GM18870 (cell line): ENCODE data around the gene ROBO2.

Source experiments
- ATAC-seq: cut with Tn5 transposase; IDR thresholded peaks from one replicate; pipeline ENCODE4 v1.9.1; 2021; ENCODE audit warnings: moderate library complexity; ENCODE audit not compliant: unreplicated experiment

Gene ROBO2

DNA sequence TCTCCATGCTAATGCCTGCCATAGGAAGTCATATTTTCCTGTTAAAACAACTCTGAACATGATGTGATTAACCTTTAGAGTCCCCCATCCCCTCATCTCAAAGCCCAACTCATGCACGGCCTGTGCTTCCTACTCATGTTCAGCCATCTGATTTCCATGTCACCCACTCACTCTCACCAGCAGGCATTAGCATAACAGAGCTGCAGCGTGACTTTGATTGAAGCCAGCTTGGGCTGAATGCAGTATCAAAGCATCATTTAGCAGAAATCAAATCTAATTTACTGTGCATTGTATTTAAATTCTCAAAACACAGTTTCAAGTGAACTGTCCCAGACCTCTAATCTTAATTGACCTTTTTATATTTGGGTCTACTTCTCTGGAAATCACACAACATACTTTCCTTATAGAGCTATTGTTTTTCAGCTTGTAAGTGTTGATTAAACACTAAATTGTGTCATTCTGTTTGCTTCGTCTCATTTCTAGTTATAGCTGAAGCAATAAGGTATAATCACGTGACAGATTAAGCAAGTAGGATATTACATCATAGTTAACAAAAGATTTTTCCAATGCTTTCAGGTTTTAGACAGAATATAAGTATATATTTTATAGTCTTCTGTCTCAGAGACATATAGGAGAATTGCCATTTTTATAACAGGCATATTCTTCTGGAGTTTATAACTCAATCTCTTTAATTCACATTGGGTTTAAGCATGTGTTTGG lies 501.5 kb downstream of the ROBO2 start:
- no peak for ATAC-seq

- ATAC-seq = no peak
Measured at GRCh38 chr3:77546246-77546645, 506.3 kb downstream of the ROBO2 start.

DNA sequence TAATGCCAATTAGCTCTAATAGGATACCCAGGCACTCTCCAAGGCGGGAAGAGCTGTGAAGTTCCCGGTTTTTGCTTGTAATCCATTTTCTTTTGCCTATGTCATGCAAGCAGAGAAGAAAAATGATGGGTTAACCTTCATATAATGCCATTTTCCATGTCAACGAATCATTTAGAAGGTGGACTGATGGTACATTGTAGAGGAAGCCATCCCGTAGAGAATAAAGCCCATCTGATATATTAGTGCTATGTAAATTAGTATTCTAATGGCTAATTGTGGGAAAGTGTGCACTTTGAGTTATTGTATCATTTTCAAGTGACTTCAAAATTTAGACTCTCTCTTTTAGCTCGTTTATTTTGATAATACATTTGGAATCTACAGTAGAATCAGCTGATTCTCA lies 509.1 kb downstream of the ROBO2 start:
- no peak for ATAC-seq

GRCh38 chr3:77553240-77553639 lies 513.3 kb downstream of the ROBO2 start:
- ATAC-seq = no peak

DNA sequence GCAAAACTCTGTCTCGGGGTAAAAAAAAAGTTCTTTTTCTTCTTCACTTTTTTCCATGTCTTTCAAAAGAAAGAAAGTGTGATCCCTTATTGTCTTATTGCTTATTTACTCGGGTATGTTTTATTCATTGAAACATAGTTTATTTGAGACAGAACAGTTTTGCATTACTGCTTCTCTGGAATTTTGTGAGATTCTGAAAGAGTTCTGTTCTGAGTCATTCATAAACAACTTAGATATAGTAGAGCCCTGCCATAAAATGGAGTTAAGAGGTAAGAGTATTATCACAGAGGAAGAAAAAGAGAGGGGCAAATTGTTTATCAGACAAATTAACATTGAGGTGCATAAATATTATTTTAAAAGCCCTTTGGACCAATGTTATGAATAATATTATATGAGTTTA lies 522.2 kb downstream of the ROBO2 start:
- no peak for ATAC-seq

DNA sequence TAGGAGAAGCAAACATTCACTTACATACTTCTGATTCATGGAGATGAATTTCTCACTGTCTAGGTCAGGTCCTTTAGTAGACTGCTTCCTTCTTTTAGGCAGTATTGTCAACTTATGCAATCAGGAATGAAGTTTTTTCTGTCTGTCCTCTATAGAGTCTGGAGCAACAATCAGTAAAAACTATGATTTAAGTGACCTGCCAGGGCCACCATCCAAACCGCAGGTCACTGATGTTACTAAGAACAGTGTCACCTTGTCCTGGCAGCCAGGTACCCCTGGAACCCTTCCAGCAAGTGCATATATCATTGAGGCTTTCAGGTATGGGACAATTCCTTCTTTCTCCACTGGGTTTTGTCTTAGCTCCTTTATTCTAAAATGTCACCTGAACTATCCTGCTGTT lies 523.1 kb downstream of the ROBO2 start:
- ATAC-seq = no peak

DNA sequence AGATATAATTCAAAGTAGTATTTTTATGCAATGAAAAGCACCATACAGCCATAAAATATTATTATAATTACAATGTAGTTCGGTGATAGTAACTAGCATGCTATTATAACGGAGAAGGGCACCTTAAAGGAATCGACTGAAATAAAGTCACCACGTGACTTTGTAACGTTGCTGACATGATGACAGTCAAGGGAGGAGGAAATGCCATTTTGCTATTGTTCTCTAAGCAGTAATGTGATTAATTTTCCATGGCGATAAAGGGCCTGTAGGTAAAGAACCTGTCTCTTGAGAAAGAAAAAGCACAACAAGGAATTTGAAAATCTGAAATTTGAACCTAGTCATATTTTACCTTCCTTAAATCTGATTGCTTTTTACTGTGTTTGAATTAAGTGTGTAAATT lies 526.2 kb downstream of the ROBO2 start:
- no peak for ATAC-seq

DNA sequence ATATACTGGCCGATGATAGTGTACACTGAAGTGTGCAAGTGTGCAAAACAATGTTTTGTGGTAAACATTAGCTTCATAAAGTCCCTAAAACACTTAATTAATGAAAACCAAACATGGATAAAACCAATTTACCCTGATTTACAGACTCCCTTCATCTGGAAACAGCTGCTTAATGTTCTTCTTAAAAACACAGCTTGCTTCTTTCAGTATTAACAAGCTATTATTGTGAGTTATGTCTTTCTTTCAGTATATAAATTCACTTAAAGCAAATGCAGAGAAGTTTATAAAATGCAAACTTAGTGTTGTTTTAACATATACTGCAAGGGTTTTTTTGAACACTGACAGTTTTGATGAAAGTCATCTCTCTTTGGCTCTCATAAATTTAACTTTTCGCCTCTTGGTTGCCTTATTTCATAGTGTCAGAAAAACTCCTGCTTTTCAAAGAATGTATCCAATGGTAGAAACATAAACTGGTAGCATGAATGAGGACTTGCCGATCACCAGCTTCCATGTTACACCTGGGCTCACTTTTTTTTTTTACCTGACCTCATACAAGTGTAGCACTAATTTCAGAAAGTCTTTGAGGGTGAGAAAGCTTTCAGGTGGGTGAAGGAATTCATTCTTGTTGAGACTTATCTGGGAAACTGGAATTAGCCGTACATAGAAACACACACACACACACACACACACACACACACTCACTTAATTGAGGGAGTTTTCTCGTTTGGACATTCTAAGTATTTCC lies 532.2 kb downstream of the ROBO2 start:
- no peak for ATAC-seq

GRCh38 chr3:77577264-77577663 lies 537.4 kb downstream of the ROBO2 start:
- ATAC-seq = no peak

DNA sequence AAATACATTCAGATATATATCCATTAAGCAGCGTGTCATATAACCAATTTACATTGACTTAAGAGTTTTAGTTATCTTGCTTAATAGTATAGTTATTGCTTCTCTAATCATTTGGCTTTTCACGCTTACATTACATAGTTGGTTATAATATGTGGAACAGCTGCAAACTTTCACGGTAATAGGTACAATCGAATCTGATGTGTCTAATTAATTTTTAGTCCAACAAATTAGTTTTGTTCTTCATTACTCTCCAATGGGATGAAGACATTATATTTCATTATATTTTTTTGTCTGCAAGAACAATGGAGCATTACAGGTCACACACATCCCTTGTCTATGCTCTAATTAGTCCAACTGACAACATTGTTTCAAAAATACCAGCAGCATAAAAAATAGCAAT lies 546.3 kb downstream of the ROBO2 start:
- ATAC-seq = no peak

DNA sequence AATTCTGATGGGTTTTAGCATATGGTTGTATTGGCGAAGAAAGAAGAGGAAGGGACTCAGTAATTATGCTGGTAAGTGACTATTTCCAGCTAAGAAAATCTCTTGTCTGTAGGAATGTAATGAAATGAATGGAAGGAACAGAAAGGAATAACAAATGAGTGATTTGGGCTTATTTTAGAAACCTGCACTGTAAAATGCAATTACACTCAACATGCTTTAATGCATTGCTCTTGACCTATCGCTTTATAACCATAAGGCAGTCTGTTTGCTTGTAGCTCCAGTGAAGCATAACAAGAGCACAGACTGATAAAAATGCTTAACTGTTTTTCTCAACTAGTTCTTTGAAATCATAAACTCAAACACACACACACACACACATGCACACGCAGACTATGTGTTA lies 549.0 kb downstream of the ROBO2 start:
- no peak for ATAC-seq

- ATAC-seq = no peak
Measured at GRCh38 chr3:77590191-77590590, 550.3 kb downstream of the ROBO2 start.

DNA sequence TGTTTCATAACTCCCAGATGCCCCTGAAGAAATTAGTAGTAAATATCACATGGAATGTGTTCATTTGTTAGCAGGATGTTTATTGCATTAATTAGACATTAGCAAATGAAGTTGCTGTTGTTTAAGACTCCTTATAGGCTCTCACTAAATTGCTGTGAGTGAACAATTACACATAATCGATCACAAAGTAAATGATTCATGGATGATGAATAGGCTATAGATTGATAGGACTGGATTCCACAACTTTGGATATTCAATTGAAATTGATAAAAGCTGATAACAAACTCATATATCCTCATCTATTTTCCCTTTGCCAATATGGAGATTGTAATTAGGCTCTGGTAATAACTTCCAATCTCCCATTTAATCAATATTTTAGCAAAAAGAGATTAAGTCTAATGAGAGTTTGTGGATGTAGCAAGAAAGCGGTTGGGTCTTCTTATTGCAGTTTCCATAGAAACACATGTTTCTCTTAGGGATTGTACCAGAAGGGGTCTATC lies 555.5 kb downstream of the ROBO2 start:
- no peak for ATAC-seq

DNA sequence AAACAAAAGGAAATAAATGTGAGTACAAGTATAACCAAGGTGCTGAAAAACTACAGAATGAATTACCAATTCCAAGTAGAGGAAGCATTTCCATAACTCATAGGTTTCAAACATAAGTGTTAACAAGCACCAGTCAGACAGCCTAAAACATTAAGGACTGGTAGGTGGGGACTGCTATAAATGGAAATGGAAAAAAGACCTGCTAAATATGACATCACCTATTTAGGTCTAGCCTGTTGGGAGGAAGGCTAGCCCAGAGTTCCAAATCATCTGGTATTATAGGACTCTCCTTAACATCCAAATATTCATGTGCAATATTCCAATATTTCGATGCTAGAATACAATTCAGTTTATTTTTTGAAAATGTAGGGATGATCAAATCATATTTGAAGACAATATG lies 560.0 kb downstream of the ROBO2 start:
- no peak for ATAC-seq

GRCh38 chr3:77601823-77602415 lies 562.0 kb downstream of the ROBO2 start:
- ATAC-seq = no peak

DNA sequence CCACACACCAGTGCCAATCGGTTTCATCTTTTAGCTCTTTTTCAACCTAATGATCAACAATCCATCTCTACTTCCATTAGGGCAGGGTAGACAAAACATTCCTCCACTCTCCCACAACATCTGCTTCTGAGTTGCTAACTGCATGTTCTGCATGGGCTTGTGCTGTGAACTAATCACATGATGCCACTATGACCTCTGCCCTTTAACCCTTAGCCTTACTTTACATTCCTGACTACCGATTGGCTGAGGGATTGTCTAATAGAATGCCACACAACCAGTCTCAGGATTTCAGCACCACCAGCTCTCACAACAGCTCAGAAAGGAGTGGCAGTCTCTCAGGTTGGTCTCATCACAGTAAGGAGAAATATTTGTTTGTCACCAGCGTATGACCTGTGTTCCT lies 562.8 kb downstream of the ROBO2 start:
- ATAC-seq = no peak

DNA sequence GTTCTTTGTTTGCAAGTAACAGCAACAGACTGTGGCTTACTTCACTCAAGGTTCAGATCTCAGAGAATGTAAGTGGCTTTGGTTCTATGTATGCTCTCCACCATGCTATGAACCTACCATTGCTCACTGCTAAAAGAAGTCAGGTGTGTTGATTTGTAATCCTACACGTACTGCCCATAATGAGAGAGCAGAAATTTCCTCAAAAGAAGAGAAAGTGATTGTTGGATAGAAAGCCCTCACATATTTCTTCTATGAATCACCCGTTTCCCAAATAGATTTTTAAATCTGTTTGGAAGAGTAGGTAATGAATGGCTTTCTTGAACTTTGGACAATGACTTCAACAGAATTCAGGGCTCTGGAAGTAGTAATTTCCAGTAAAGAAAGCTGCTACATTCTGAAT lies 565.4 kb downstream of the ROBO2 start:
- no peak for ATAC-seq

GRCh38 chr3:77605865-77606264 lies 566.0 kb downstream of the ROBO2 start:
- ATAC-seq = no peak

DNA sequence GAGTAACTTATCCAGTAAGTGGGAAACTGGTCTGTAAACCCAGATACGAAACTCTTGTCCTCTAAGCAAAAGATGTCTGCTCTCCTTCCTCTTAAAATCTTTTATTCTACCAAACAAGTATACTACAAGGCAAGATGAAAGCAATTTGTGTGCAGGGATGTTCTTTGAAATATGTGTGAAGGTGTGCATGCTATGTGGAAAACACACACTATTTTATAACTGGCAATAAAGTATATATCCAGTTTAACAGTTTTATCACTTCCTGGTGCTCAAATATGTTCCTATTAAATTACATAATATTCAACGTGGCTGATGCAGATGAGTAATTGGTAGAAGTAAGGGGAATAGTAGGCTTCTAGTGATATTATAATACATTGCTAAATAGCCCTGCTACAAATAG lies 566.5 kb downstream of the ROBO2 start:
- ATAC-seq = no peak

- no peak for ATAC-seq
Measured at GRCh38 chr3:77618686-77619085, 578.8 kb downstream of the ROBO2 start.

GRCh38 chr3:77620009-77620408 lies 580.1 kb downstream of the ROBO2 start:
- ATAC-seq = no peak

- no peak for ATAC-seq
Measured at GRCh38 chr3:77623500-77623899, 583.6 kb downstream of the ROBO2 start.
